ENCODE results near the gene OSBPL3. TPM values are rescaled to one million over a fixed set of nuclear protein-coding genes. Genes with fewer than 3 reads are reported as not detected.
A peak's percentile ranks its signal among the peaks of the same experiment; 100 is the strongest.
"Not testable (repeated sequence)": the region's sequence is repeated elsewhere in the genome, so short reads cannot be mapped to it uniquely, and the experiment has no call there.

OSBPL3 gene
- polyA plus RNA-seq, 3 donors = 15.3 to 20.4 (median 17.5) TPM

DNA sequence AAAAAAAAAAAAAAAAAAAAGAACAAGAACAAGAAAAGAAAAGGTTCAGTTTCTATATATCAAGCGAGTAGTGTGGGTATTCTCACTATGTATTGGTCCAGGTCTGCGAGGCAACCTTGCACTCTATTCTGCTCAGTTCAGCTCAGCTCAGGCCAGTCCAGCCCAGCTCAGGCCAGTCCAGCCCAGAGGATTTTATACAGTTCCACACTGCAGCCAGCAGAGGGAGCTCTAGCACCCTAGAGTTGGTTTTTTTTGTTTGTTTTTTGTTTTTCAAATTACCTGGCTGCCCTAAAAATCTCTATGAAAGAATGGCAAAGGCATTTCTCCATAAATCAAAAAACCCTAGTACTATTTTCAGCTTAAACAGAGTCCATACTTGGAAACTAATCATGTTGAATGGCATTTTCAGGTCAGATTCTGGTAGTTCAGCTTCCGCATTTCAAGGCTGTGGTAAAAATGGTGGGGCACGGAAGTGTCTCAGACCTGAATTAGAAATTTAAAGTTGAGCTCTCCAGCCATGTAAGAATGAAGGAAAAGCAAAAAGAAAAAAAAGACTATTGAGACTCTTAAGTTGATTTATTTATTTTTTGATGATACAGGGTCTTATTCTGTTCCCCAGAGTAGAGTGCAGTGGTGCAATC, 167.6 kb downstream of the OSBPL3 start:
- peak; percentile 27 to 39 (median 31) for DNase-seq (ENCODE audit: low read depth in 3 of 3, low spot score in 2 of 3)

DNA sequence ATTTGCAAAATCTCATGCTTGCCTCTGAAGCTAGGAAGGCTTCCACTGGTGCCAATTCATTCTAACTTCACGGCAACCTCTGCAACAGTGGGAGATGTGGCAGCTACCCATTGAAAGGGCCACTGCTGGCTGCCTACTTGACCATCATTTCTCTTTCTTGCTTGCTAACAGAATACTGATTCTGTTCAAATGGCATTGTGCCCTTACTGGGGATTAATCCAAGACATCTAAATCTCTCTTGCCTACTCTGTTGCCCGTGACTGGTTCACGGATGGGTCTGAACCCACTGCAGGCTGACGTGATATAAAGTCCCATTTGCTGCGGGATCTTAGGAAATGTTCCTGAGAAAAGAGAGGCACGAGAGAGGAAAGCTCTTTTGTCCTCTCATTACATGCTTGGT, 171.5 kb downstream of the OSBPL3 start:
- DNase-seq (ENCODE audit: low read depth in 3 of 3, low spot score in 2 of 3) = no peak

- DNase-seq (ENCODE audit: low read depth in 3 of 3, low spot score in 2 of 3) = no peak
Observed at GRCh38 chr7:24802300-24802699, 177.7 kb downstream of the OSBPL3 start.

GRCh38 chr7:24801883-24802282, 178.1 kb downstream of the OSBPL3 start:
- no peak for DNase-seq (ENCODE audit: low read depth in 3 of 3, low spot score in 2 of 3)

- no peak for DNase-seq (ENCODE audit: low read depth in 3 of 3, low spot score in 2 of 3)
Observed at GRCh38 chr7:24800667-24801066, 179.3 kb downstream of the OSBPL3 start.

DNA sequence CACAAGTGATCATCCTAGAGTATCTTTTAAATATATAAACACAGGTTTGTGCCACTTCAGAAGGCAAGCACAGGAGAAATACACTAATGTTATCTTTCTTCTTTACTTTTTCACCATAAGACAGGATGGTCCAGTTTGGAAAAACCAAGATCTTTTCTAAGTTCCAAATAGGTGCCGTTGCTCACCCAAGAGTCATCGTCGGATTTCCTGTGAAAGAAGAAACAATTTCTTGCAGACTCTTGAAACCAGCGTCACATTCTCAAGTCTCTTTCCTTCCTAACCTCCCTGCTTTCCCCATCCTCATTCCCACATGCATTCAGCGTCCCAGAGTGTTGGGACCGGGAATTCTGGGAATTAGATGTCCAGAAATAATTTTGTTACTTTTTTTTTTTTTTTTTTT, 179.9 kb downstream of the OSBPL3 start:
- DNase-seq (ENCODE audit: low read depth in 3 of 3, low spot score in 2 of 3) = no peak

GRCh38 chr7:24799506-24799905, 180.5 kb downstream of the OSBPL3 start:
- no peak for DNase-seq (ENCODE audit: low read depth in 3 of 3, low spot score in 2 of 3)

DNA sequence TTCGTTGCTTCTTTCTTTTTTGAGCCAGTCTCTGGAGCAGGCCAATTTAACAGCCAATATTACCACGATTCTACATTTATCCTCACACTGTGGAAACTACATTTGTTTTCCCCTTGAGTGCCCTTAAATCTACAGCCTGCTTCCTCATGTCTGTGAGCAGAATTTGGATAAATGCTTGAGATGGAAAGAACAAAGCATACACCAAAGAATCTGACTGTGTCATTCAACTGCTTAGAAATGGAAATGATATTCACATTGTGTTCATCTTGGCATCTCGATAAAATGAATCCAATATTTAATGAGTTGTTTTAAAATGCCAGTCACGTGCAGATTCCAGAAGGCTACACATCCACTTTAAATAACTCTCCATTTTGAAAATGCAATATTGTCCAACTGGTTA, 181.7 kb downstream of the OSBPL3 start:
- DNase-seq (ENCODE audit: low read depth in 3 of 3, low spot score in 2 of 3) = no peak

GRCh38 chr7:24797270-24797669, 182.7 kb downstream of the OSBPL3 start:
- no peak for DNase-seq (ENCODE audit: low read depth in 3 of 3, low spot score in 2 of 3)

- DNase-seq (ENCODE audit: low read depth in 3 of 3, low spot score in 2 of 3) = no peak
Observed at GRCh38 chr7:24795407-24795767, 184.6 kb downstream of the OSBPL3 start.

DNA sequence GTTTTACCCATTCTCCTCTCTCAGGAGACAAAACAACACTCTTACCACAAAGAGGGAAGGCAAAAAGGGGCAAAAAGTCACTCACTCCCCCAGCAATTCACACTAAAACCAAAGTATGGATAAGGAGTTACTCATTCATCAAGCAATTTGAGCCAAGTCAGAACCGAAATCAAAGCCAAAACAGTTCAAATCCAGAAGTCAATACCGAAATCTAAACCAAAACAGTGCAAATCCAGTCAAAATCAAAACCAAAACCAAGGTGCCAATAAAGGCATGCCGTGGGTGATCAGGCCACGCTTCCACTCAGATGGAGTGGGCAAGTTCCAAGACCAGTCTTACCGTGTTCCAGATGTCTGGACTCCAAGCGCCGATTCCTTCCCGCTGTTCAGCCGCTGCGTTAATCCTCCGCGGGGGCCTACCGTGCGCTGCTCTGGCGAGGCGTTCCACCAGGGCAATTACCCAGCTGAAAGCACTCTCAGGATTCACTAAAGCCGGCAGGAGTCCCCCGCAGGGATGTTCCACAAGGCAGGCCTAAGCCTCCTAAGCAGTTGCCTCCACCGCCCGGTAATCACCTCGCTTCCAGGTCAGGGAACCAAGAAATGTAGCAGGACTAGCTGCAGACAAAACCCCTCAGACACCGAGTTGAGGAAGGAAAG, 185.1 kb downstream of the OSBPL3 start:
- not testable (repeated sequence) for DNase-seq (ENCODE audit: low read depth in 3 of 3, low spot score in 2 of 3)

GRCh38 chr7:24793982-24794648, 185.9 kb downstream of the OSBPL3 start:
- no peak for DNase-seq (ENCODE audit: low read depth in 3 of 3, low spot score in 2 of 3)

- no peak for DNase-seq (ENCODE audit: low read depth in 3 of 3, low spot score in 2 of 3)
Observed at GRCh38 chr7:24788961-24789576, 190.9 kb downstream of the OSBPL3 start.

GRCh38 chr7:24788075-24788474, 191.9 kb downstream of the OSBPL3 start:
- DNase-seq (ENCODE audit: low read depth in 3 of 3, low spot score in 2 of 3) = no peak

GRCh38 chr7:24786941-24787340, 193.0 kb downstream of the OSBPL3 start:
- DNase-seq (ENCODE audit: low read depth in 3 of 3, low spot score in 2 of 3) = no peak

DNA sequence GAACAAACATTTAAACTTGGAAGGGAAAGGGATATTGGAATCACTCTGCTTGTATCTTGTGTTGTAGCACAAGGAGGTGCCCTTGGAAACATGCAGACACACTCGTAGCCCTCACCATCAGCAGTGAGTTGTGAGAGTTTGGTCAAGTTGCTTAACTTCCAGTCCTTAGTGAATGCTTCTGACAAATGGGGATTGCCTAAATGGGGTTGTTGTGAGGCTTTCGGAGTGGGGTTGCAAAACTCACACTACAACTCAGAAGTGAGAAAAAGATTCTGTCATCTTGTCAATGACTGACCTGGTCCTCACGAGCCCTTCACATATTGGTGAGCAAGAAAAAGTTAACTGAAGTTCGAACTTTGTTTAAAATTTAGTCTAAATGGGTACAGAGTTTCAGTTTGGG, 193.7 kb downstream of the OSBPL3 start:
- no peak for DNase-seq (ENCODE audit: low read depth in 3 of 3, low spot score in 2 of 3)

- no peak for DNase-seq (ENCODE audit: low read depth in 3 of 3, low spot score in 2 of 3)
Observed at GRCh38 chr7:24784277-24784676, 195.7 kb downstream of the OSBPL3 start.

- DNase-seq (ENCODE audit: low read depth in 3 of 3, low spot score in 2 of 3) = no peak
Observed at GRCh38 chr7:24783698-24784097, 196.3 kb downstream of the OSBPL3 start.

DNA sequence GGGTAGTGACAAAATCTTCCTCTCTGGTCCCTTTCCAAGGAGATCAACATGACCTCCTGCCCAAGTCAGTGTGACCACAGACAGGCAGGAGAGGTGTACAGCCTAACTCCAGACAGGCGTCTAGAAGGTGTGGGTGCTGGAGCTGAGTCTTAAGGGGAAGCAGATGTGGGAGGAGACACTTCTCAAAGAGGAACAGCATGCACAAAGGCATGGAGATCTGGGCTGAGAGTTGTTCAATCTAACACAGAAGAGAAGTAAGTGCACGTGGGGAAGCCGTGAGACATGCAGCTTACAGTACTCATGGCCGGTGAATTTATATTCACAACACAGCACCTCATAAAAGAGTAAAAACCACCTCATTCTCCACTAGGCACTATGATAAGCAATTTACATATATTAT, 198.9 kb downstream of the OSBPL3 start:
- DNase-seq (ENCODE audit: low read depth in 3 of 3, low spot score in 2 of 3) = no peak

DNA sequence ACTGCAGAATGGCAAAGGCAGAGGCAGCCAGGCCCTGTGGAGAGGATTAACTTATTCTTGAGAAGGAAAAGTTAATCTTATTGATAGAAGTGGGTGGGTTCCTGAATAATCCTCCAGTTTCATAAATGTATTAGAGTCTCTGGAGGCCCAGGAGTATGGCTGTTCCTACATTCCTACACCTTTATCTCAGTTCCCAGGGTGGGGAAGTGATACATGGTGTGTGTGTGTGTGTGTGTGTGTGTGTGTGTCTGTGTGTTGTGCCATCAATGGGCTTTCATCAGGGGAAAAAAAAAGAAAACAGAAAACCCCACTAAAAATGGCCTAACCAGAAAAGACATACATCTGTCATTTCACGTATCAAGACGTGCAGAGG, 200.7 kb downstream of the OSBPL3 start:
- no peak for DNase-seq (ENCODE audit: low read depth in 3 of 3, low spot score in 2 of 3)

DNA sequence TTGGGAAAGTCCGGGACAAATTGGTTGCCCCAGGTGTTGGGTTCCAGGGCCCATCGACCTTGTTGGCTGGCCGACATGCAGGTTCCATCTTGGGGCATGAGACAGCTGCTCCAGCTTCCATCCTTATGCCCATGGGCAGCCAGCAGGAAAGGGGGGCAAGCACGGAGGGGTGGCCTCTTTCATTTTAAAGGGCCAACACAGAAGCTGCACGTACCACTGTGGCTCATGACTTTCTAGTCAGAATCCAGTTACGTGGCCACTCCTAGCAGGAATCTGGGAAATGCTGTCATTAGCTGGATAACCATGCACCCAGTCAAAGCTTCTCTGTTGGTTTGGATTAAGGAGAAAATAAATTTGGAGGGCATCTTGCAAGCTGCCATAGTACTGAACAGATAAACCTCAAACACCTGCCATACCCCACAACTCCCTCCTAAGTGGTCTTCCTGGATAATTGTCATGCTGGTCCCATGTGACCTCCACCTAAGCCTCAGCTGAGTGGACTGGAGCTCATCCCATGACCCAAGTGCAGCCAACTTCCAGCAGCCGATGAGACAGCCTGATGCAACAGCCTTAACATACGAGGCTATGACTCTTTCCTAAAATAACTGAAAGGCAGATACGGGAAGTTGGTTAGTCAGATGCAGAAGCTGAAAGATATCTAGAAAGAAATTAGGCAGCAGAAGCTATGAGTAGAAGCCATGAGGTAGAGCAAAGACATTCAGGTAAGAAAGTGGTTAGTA, 201.3 kb downstream of the OSBPL3 start:
- DNase-seq (ENCODE audit: low read depth in 3 of 3, low spot score in 2 of 3) = no peak

Data from right renal cortex interstitium (tissue), 3 donors.